22Rv1 (cell line): ENCODE measurements around the gene EPGN.

ENCODE experiments used
- CTCF ChIP-seq: fragments of 450-650 bp; IDR thresholded peaks from 2 replicates; pipeline ENCODE4 v1.5.1; 2017; ENCODE audit warnings: mild to moderate bottlenecking
- ZFX ChIP-seq: fragments of 450-650 bp; IDR thresholded peaks from 2 replicates; pipeline ENCODE4 v1.6.1; 2017; ENCODE audit warnings: antibody characterized with exemption, borderline replicate concordance

GRCh38 chr4:74338792-74339333 lies 30.6 kb downstream of the EPGN start:
- TF ChIP-seq ZFX: no peak
- no peak for TF ChIP-seq CTCF
